A549 (cell line): Measurements from ENCODE around the gene MARF1. TPM values are rescaled to one million over a fixed set of nuclear protein-coding genes. Genes with fewer than 3 reads are reported as not detected.

Source experiments
- ATAC-seq, 2 experiments: fragments of 200-7000 bp in 1 of 2; fragments of >200 bp in 1 of 2; cut with Nextera tagmentation in 1 of 2; cut with Tn5 transposase in 1 of 2; 3 replicates each; pipeline versions ENCODE4 v1.8.0 to v1.9.1; 2018 to 2020; ENCODE audit warnings: mild to moderate bottlenecking in 1 of 2, moderate library complexity in 1 of 2
- CTCF ChIA-PET: fragments of 300-600 bp; sonication (Branson Sonifier 250); formaldehyde crosslinking; extraction: SDS; loops from one replicate; lab custom pipeline; 2021; ENCODE audit warnings: antibody characterized with exemption, inconsistent platforms; lab: Yijun Ruan, JAX
- POLR2A ChIA-PET: fragments of 350-600 bp; formaldehyde crosslinking; extraction: SDS; loops from one replicate; lab custom pipeline; 2021; ENCODE audit warnings: antibody characterized with exemption, inconsistent platforms; lab: Yijun Ruan, JAX
- DNase-seq, 2 experiments: peaks; one replicate each; pipeline versions ENCODE4 v3.0.0 to v3.0.0-alpha.2; 2011 to 2016; ENCODE audit warnings: low read depth in 1 of 2, low spot score in 1 of 2
- FAIRE-seq: peaks from 2 replicates; lab custom pipeline; 2011; peaks lifted over from hg19 to GRCh38; lab: Jason Lieb, UNC
- H3K27ac ChIP-seq, 2 experiments: fragments of >200 bp; sonication (Bioruptor Twin); formaldehyde crosslinking; 3 replicates each; pipeline ENCODE4 v1.5.1; 2016 to 2017
- H3K4me1 ChIP-seq: fragments of >200 bp; sonication (Bioruptor Twin); formaldehyde crosslinking; 3 replicates; pipeline ENCODE4 v1.6.1; 2016
- H3K4me2 ChIP-seq: fragments of >200 bp; sonication (Bioruptor Twin); formaldehyde crosslinking; 3 replicates; pipeline ENCODE4 v1.6.1; 2016
- H3K4me3 ChIP-seq: fragments of >200 bp; sonication (Bioruptor Twin); formaldehyde crosslinking; 3 replicates; pipeline ENCODE4 v1.5.1; 2016
- H3K9me3 ChIP-seq: fragments of >200 bp; sonication (Bioruptor Twin); formaldehyde crosslinking; 3 replicates; pipeline ENCODE4 v1.6.1; 2016
- CEBPB ChIP-seq, 2 experiments: fragments of >200 bp in 1 of 2; sonication (Bioruptor Twin) in 1 of 2; formaldehyde crosslinking in 1 of 2; IDR thresholded peaks; 2 replicates each; pipeline ENCODE4 v1.6.1; 2012 to 2016
- CHD2 ChIP-seq: fragments of 150-350 bp; IDR thresholded peaks from 2 replicates; pipeline ENCODE4 v1.6.1; 2014; ENCODE audit warnings: low read length; ENCODE audit not compliant: partially characterized antibody
- CTCF ChIP-seq: fragments of >200 bp; sonication (Bioruptor Twin); formaldehyde crosslinking; IDR thresholded peaks from 3 replicates; pipeline ENCODE4 v1.5.1; 2016
- E2F6 ChIP-seq: IDR thresholded peaks from 2 replicates; pipeline ENCODE4 v1.6.1; 2012; ENCODE audit warnings: low read depth, borderline replicate concordance
- FOSL2 ChIP-seq, 2 experiments: fragments of 450-650 bp in 1 of 2; fragments of >200 bp in 1 of 2; sonication (Bioruptor Twin) in 1 of 2; formaldehyde crosslinking; IDR thresholded peaks; 2 replicates each; pipeline versions ENCODE4 v1.5.0 to v1.6.1; 2016 to 2020; ENCODE audit warnings: mild to moderate bottlenecking in 1 of 2, moderate library complexity in 1 of 2
- HDAC2 ChIP-seq: fragments of 200-600 bp; sonication (generic); IDR thresholded peaks from 2 replicates; pipeline ENCODE4 v1.6.1; 2016
- MAFK ChIP-seq: fragments of 450-650 bp; IDR thresholded peaks from 2 replicates; pipeline ENCODE4 v1.6.1; 2014; ENCODE audit not compliant: partially characterized antibody
- POLR2A ChIP-seq: IDR thresholded peaks from 2 replicates; pipeline ENCODE4 v1.6.1; 2012; ENCODE audit warnings: mild to moderate bottlenecking, low read length
- RAD21 ChIP-seq, 2 experiments: fragments of >200 bp in 1 of 2; sonication (Bioruptor Twin) in 1 of 2; formaldehyde crosslinking in 1 of 2; IDR thresholded peaks in 1 of 2; conservative IDR thresholded peaks in 1 of 2; 2 replicates in 1 of 2; 3 replicates in 1 of 2; pipeline ENCODE4 v1.6.1; 2012 to 2018; ENCODE audit warnings: inconsistent platforms in 1 of 2
- RARB ChIP-seq: fragments of 250-450 bp; sonication (Bioruptor Pico); IDR thresholded peaks from 2 replicates; pipeline ENCODE4 v1.8.0; 2021; ENCODE audit warnings: mild to moderate bottlenecking, moderate library complexity
- RFX5 ChIP-seq: fragments of 450-650 bp; IDR thresholded peaks from 2 replicates; pipeline ENCODE4 v1.7.1; 2014; ENCODE audit warnings: antibody characterized with exemption, mild to moderate bottlenecking, moderate library complexity
- RNF2 ChIP-seq: fragments of 200-600 bp; sonication (generic); IDR thresholded peaks from 2 replicates; pipeline ENCODE4 v1.6.1; 2016; ENCODE audit warnings: low read depth, mild to moderate bottlenecking, antibody characterized with exemption, moderate library complexity, borderline replicate concordance
- TFCP2L1 ChIP-seq: fragments of 250-450 bp; sonication (Bioruptor Pico); IDR thresholded peaks from 2 replicates; pipeline ENCODE4 v1.5.0; 2021; ENCODE audit warnings: mild to moderate bottlenecking
- ZC3H11A ChIP-seq: fragments of 450-650 bp; IDR thresholded peaks from 2 replicates; pipeline ENCODE4 v1.6.1; 2014; ENCODE audit warnings: antibody characterized with exemption, mild to moderate bottlenecking
- WGBS: methylation state at CpG from one replicate; pipeline ENCODE4 v1.1.6; 2017; ENCODE audit errors: missing lambda C conversion rate; 5-methylcytosine and 5-hydroxymethylcytosine counted together
- polyA plus RNA-seq, 4 experiments: library from polyadenylated mRNA; depleted of rRNA in 3 of 4; stranded (reverse); fragments of >200 nt; fragmentation: RNase III in 1 of 4; extraction: RNeasy Plus Mini Kit Qiagen cat#74134 plus additional on column Dnase treatment in 1 of 4; gene quantifications; 2 replicates in 3 of 4; 3 replicates in 1 of 4; pipeline ENCODE4 v1.2.3, GENCODE V29; 2011 to 2017

MARF1 gene
- polyA plus RNA-seq, 2 of the 4 experiments (the other 2 are of a cell fraction): 11.6 to 28.2 TPM

- POLR2A ChIA-PET: no interaction called here
- no peak for FAIRE-seq
- 92% methylated on average over 10 of the region's 10 CpGs for WGBS
These were observed 61.7 kb downstream of the MARF1 start for GRCh38 chr16:15581127-15581815.

GRCh38 chr16:15578824-15579223 lies 64.1 kb downstream of the MARF1 start:
- FAIRE-seq: no peak
- Histone ChIP-seq H3K27ac (no peak overlapping the region), H3K4me3 (no peak overlapping the region)
- no peak for DNase-seq
- POLR2A ChIA-PET: no interaction called here
- ATAC-seq: no peak
- CTCF ChIA-PET: interaction anchor here (1.6 kb wide), 1 partner anchor 9 kb away, joined by 6 read pairs; no protein-coding TSS in a partner anchor
- TF ChIP-seq HDAC2 (no peak), RFX5 (no peak), FOSL2 (IDR thresholded peaks at IDR 0.05) (no peak), FOSL2 (CRISPR knock-in tag; IDR thresholded peaks at IDR 0.05) (no peak), POLR2A (no peak)
- TF ChIP-seq, all 56 proteins: peak for 0
- 95% methylated on average over 4 of the region's 4 CpGs for WGBS
- Histone ChIP-seq H3K4me2 (no peak overlapping the region), H3K4me1 (peaks cover 19% of the 10 kb centered on the region), H3K9me3 (no peaks in the 10 kb centered on the region)

More at GRCh38 chr16:15581127-15581815, 61.7 kb downstream of the MARF1 start:
- Histone ChIP-seq H3K4me2 (no peak overlapping the region), H3K27ac (peak overlapping the region in 1 of 2 experiments; percentile 33; a peak in 1 of 6 replicates), H3K9me3 (peaks cover 6% of the 10 kb centered on the region), H3K4me3 (no peak overlapping the region), H3K4me1 (peaks cover 7% of the 10 kb centered on the region)
- no peak for DNase-seq
- no peak for TF ChIP-seq CEBPB (IDR thresholded peaks at IDR 0.05)
- TF ChIP-seq CHD2: no peak
- no peak for TF ChIP-seq ZC3H11A
- TF ChIP-seq CTCF: no peak
- TF ChIP-seq RAD21 (conservative IDR thresholded peaks at IDR 0.05 in 1 of 2, IDR thresholded peaks at IDR 0.05 in 1 of 2): no peak
- no peak for TF ChIP-seq RNF2
- TF ChIP-seq TFCP2L1 (CRISPR knock-in tag): no peak
- TF ChIP-seq MAFK: no peak
- no peak for TF ChIP-seq RARB (CRISPR knock-in tag)
- CTCF ChIA-PET: interaction anchor here (1.4 kb wide), 1 partner anchor 9 kb away, joined by 3 read pairs; no protein-coding TSS in a partner anchor
- no peak for ATAC-seq

GRCh38 chr16:15576960-15577958 lies 65.7 kb downstream of the MARF1 start:
- no peak overlapping the region for H3K4me3 ChIP-seq
- H3K4me1 ChIP-seq: peaks cover 32% of the 10 kb centered on the region
- FAIRE-seq: no peak
- no peak for TF ChIP-seq E2F6
- TF ChIP-seq, all 56 proteins: peak for 0
- Histone ChIP-seq H3K4me2 (peak overlapping the region; percentile 36; the same call in 2 of the 3 replicates), H3K9me3 (no peaks in the 10 kb centered on the region), H3K27ac (peak overlapping the region; percentile 57 to 67)
- CTCF ChIA-PET: interaction anchor here (1.4 to 1.6 kb wide), 2 partner anchors 10 to 11 kb away, joined by 4 to 6 read pairs; no protein-coding TSS in a partner anchor
- DNase-seq: no peak
- WGBS: 89% methylated on average over 20 of the region's 20 CpGs
- ATAC-seq: no peak
- POLR2A ChIA-PET: interaction anchor here (1.0 kb wide), 1 partner anchor 13 kb away, joined by 4 read pairs; no protein-coding TSS in a partner anchor
